Left ventricle myocardium superior (tissue), 1 donor: ENCODE data around the gene BBS7. TPM values are rescaled to one million over a fixed set of nuclear protein-coding genes. Genes with fewer than 3 reads are reported as not detected.
A peak's percentile ranks its signal among the peaks of the same experiment; 100 is the strongest.

Source experiments
- ATAC-seq: fragments of 200-7000 bp; cut with Tn5 transposase; one replicate; pipeline ENCODE4 v1.9.1; 2020; ENCODE audit warnings: mild to moderate bottlenecking, moderate library complexity
- DNase-seq: peaks from one replicate; pipeline ENCODE4 v3.0.0-alpha.2; 2020
- intact Hi-C: fragments of 100-400 bp; cut with micrococcal nuclease; formaldehyde crosslinking; loops from one replicate; pipeline ENCODE4 v1.11.0; 2022
- total RNA-seq: library from RNA; stranded (reverse); fragmentation: NEBNext Ultra II Directional; extraction: Animal tissue kit (Norgen Biotek cat#: 25700); gene quantifications from one replicate; pipeline ENCODE4 v1.2.1, GENCODE V29; 2021
- donor health status: DM: no; HTN: yes; CAD: no; lungs with severe emphysema.

The BBS7 gene
- total RNA-seq, 1 donor from 2014 or later, result 5.3 TPM

GRCh38 chr4:121842862-121843261 lies 27.4 kb downstream of the BBS7 start:
- intact Hi-C loops, result no loop called here
- ATAC-seq, result no peak
- DNase-seq, result no peak

GRCh38 chr4:121838136-121838535 lies 32.1 kb downstream of the BBS7 start:
- ATAC-seq, result no peak
- intact Hi-C loops, result no loop called here

GRCh38 chr4:121829511-121829910 lies 40.8 kb downstream of the BBS7 start:
- intact Hi-C loops, result no loop called here
- ATAC-seq (no peak), DNase-seq (no peak)

More at GRCh38 chr4:121838136-121838535, 32.1 kb downstream of the BBS7 start:
- no peak for DNase-seq

GRCh38 chr4:121827853-121828252 lies 42.4 kb downstream of the BBS7 start:
- intact Hi-C loops, result no loop called here
- DNase-seq (no peak), ATAC-seq (no peak)

- intact Hi-C loops, result no loop called here
- ATAC-seq (no peak), DNase-seq (no peak)
These were observed 45.3 kb downstream of the BBS7 start for GRCh38 chr4:121824950-121825349.

GRCh38 chr4:121824171-121824527 lies 46.1 kb downstream of the BBS7 start:
- DNase-seq (no peak), ATAC-seq (no peak)
- intact Hi-C loops, result no loop called here

- peak; percentile 100 for ATAC-seq
- intact Hi-C loops, result no loop called here
These were observed 46.6 kb downstream of the BBS7 start, which contains the start of gene CCNA2 for GRCh38 chr4:121823505-121824170. Gene CCNA2 (minus strand): TSS chr4:121823883. CDS start chr4:121823628, 255 bp downstream.

GRCh38 chr4:121822796-121823504 lies 47.3 kb downstream of the BBS7 start:
- ATAC-seq, result peak; percentile 8
- DNase-seq, result no peak
- intact Hi-C loops, result no loop called here

More at GRCh38 chr4:121823505-121824170, 46.6 kb downstream of the BBS7 start, which contains the start of gene CCNA2:
- DNase-seq, result peak; percentile 96

- ATAC-seq, result no peak
- intact Hi-C loops, result no loop called here
- DNase-seq, result no peak
These were observed 48.2 kb downstream of the BBS7 start for GRCh38 chr4:121822047-121822446.

GRCh38 chr4:121819216-121819965 lies 50.9 kb downstream of the BBS7 start:
- intact Hi-C loops, result no loop called here
- ATAC-seq (no peak), DNase-seq (no peak)

- intact Hi-C loops, result no loop called here
- ATAC-seq (no peak), DNase-seq (no peak)
These were observed 52.1 kb downstream of the BBS7 start for GRCh38 chr4:121818215-121818614.

GRCh38 chr4:121817701-121818100 lies 52.6 kb downstream of the BBS7 start:
- ATAC-seq (no peak), DNase-seq (no peak)
- intact Hi-C loops, result no loop called here

GRCh38 chr4:121817006-121817405 lies 53.3 kb downstream of the BBS7 start:
- intact Hi-C loops, result no loop called here
- ATAC-seq (no peak), DNase-seq (no peak)

- no peak for DNase-seq
- intact Hi-C loops, result no loop called here
- ATAC-seq, result no peak
These were observed 55.5 kb downstream of the BBS7 start for GRCh38 chr4:121814756-121815155.

GRCh38 chr4:121811122-121811521 lies 59.2 kb downstream of the BBS7 start:
- DNase-seq (no peak), ATAC-seq (no peak)
- intact Hi-C loops, result no loop called here

GRCh38 chr4:121806411-121806810 lies 63.9 kb downstream of the BBS7 start:
- ATAC-seq, result no peak
- intact Hi-C loops, result no loop called here
- DNase-seq, result no peak

GRCh38 chr4:121801715-121802075 lies 68.6 kb downstream of the BBS7 start:
- no peak for DNase-seq
- ATAC-seq, result no peak
- intact Hi-C loops, result no loop called here

GRCh38 chr4:121800961-121801714 lies 69.1 kb downstream of the BBS7 start, which contains the start of gene EXOSC9:
Gene EXOSC9 (plus strand): TSS chr4:121801323. CDS start chr4:121801425, 102 bp downstream.
- intact Hi-C loops, result no loop called here
- peak; percentile 94 for DNase-seq
- peak; percentile 99 for ATAC-seq

GRCh38 chr4:121800638-121800960 lies 69.7 kb downstream of the BBS7 start:
- ATAC-seq (peak; percentile 27), DNase-seq (no peak)
- intact Hi-C loops, result no loop called here
